T-helper 1 cell treated with Interleukin-12 subunit alpha and Interleukin-12 subunit beta and Interleukin-4 antibody, amounts not matched to agents 30 ng/mL and 1 ng/mL, for 36 hours (primary cell): ENCODE results near the gene TENM4. TPM values are rescaled to one million over a fixed set of nuclear protein-coding genes. Genes with fewer than 3 reads are reported as not detected.

Experiments used
- intact Hi-C: fragments of 100-400 bp; cut with micrococcal nuclease; formaldehyde crosslinking; loops from one replicate; pipeline ENCODE4 v1.15.1; 2024
- total RNA-seq: library from RNA; stranded (reverse); gene quantifications from 2 replicates; pipeline ENCODE4 v1.2.3, GENCODE V29; 2022

The TENM4 gene
- total RNA-seq, 1 donor from 2014 or later: not detected

DNA sequence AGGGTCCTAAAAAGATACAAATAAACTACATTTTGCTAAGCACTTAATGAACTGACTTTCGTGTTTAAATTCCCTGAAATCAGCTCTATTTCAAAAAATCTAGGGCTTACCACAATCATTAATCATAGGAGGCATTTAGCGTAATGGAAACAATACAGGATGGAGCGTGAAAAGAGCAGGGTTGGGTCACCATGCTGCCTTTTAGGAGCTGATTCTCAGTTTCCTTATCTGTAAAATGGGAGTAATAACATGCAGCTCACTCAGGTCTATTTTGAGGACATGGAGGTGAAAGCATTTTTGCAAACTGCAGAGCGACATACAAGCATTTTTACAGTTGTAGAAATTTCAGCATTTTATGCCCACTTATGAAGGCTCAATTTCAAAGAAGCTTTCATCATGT is 407.0 kb downstream of the TENM4 start:
- intact Hi-C loops: no loop called here

DNA sequence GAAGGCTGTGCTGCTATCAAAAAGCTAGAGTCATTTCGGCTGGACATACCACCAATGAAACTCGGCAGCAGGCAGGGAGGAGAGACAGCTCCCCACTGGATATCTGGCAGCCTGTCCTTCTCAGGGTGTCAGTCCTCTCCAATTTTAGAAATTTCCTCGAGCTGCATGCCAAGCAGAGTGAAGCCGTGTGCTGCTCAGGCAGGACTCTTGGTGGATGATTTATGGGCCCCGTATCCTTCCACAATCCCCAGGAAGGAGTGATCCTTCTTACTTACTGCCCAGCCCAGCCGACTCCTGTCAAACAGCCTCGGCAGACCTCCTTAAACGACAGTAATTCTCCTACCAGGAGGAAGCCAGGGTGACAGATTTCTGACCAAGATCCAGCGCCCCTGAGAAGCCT is 410.4 kb downstream of the TENM4 start:
- intact Hi-C loops: no loop called here

DNA sequence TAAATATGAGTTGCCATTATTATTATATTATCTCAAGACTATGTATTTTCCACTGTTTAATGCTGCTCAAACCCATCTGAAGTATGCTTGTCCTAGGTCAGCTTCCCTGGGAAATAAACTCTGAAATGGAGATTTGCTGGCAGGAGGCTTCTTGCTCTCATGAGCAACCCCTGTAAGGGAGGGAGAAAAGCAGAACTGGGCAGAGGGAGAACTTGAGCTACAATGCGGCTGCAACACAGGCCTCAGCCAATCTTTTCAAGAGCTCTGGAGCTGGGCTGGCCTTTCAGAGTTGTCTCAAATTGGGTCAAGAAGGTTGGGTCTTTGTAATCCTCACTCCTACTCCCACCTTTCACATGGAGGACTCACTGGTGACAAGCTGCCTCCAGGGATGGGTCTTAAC is 412.6 kb downstream of the TENM4 start:
- intact Hi-C loops: no loop called here

DNA sequence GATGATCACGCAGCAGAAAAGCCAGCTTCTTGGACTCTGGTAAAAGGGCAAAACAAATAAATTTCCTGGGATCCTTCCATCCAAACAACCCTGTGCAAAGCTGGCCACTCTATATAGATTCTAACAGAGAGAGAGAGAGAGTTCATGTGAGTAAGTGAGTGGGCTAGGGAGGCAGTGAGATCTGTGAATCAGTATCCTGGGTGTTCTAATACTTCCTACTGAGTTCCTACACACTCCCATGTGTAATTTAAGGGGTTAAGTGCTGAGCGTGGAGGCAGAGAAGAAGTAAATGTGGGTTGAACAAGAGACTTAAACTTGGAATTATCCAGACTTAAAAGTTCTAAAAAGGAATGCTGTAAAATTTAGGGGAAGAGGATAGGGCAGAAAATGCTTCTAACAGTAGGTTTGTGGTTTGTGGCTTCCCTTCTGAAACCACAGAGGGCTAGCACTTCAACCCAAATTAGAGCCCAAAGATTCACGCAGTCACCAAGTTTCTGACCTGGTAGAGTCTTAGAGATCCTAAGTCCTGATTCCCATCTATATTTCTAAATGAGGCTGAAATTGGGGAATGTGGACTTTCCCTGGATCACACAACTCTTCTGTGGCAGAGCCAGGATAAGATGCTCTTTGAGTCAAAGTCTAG is 413.9 kb downstream of the TENM4 start:
- intact Hi-C loops: no loop called here

DNA sequence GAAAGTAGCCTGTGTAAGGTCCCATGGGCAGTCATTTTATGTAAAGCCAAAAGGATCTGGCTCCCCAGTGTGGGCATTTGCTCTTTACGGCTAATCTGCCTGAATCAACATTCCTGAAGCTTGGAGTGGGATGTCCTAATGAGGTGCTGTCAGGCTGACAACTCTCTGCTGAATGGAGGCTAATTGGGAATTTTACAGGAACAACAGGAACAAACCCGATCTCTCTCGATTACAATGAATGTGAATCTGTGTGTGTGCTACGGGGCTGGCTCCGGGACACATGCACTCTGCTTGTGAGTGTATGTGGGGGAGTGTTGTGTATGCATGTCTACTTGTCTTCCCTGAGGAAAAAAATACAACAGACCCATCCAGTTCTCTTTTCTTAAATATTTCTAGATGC is 415.2 kb downstream of the TENM4 start:
- intact Hi-C loops: no loop called here

DNA sequence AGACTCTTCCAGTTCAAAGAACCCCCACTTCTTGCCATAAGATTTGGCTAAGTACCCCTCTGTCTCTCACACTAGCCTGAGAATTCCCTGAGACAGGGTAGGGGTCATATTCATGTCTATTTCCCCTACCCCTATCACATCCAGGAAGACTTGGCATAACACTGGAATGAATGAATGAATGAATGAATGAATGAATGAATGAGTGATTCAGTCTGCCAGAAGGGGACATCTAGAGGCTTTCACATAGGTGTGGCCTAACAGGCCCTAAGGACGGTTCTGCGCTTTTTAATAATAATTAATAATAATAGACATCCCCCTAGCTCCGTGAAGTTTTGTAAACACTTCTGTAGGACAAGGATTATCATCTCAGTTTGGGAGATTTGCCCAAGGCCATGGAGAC is 415.7 kb downstream of the TENM4 start:
- intact Hi-C loops: no loop called here

DNA sequence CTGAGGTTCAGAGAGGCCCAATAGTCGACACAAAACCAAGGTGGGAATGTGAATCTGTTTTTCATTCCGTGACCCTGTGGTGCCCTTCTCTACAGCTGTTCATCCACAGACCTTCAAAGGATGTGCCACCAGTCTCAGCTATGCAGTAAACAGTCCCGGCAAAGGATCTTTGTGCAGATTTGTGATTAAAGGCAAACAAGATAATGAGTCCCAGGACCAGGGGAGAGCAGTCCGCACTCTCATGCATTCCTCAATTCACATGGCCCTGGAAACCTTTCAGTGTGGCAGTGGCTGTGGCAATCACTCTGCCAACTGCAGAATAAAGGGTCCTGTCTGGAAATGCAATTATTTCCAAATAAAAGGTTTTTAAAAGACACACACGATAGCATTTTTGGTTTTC is 418.6 kb downstream of the TENM4 start:
- intact Hi-C loops: no loop called here

DNA sequence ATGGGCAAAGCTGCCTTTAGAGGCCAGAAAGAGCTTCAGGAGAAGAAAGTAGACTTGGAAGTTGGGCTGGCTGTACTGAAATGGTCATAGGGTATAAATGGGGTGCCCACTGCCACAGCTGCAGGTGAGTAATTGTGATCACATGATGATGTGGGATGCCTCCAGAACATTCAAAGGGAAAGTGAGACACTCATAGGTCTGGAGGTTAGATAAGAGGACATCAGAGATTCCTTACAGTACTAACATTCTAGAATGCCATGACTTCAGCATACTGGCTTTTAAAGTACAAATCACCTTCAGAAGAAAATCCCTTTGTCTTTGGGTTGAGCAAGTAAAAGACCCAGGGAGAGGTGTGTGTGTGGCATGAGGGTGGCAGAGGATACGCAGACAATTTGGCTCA is 419.2 kb downstream of the TENM4 start:
- intact Hi-C loops: no loop called here

DNA sequence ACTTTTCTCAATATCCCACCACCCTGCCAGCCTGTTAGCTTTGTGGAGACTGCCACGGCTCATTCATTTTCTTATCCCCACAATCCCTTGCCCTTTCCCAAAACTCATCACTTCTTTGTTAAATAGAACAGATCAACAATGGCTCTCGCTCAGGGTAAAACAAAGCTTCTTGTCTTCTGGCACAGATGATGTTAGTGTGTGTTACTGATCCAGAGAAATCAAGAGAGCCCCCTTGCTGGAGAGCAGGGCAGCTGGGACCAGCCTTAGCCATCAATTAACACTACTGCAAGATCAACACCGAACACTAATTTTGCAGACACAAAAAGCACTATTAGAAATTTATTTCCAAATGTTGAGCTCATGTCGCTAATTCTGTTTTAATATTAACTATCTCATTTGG is 420.9 kb downstream of the TENM4 start:
- intact Hi-C loops: no loop called here

DNA sequence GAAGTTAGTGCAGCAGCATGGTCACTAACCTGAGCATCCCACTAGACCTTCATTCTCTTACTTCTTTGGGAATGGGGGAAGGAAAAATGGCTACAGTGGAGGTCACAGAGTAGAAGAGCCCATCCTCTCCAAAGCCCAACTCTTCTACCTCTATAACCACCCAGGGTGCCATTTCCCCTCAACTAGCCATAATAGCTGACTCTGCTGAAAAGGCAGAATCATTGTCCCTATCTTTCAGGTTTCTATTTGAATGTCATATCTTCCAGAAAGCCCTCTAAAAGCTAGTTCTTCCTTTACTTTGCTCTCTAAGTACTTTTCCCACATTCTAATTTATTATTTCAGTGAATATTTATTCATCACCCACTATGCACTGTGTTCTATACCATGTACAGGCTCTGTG is 421.6 kb downstream of the TENM4 start:
- intact Hi-C loops: no loop called here

DNA sequence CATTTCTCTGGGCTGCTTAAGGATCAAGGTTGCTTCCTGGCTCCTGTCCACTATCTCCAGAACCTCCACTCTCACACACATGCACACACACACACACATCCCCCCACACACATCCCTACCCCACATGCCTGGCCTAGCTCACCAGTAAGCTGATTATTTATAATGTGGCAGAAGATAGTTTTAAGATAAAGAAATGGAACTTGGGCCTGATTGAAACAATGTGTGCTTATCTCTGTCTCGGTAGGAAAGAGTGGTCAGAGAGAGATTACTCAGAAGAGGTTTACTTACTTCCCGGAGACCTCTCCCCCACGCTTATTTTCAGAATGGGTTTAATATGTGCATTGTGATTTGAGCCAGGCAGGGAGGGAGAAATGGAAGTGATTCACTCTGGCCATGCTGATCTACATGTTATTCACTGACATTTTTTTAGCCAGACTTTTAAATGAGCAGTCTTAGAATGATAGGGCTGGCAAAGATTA is 422.4 kb downstream of the TENM4 start:
- intact Hi-C loops: no loop called here

DNA sequence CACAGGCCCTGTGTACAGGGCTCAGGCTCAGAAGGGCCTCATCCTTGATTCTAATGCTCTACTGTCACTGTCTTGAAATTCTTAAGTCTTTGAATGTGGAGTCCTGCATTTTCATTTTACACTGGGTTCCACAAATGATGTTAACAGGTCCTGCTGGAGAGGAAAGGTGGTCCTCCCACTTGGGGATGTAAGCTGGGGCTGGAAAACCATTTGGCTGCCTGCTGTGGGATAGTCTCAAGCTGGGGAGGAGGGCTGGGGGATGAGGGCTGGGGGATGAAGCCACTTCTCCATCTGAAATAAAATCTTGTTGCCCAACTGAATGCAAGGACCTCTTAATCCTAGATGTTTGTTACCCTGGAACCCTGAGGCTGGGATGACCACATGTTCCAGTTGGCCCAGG is 423.0 kb downstream of the TENM4 start:
- intact Hi-C loops: no loop called here

DNA sequence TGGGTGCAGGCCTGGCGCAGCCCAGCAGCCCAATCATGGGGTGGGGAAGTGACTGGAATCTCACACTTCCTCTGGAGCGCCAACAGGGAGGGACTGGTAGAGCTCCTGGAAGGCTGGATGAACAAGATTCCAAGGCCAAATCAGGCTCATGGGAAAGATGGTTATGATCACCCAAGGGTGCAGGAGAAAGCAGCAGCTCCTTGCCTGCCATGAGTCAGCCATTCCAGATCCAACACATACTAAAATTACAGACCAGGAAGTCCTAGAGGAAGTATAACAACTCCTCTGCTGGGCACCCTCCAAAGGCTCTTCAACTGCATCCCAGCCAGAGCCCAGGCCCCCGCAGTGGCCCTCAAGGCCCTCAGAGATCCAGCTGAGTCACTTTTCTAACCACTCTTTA is 427.3 kb downstream of the TENM4 start:
- intact Hi-C loops: no loop called here

DNA sequence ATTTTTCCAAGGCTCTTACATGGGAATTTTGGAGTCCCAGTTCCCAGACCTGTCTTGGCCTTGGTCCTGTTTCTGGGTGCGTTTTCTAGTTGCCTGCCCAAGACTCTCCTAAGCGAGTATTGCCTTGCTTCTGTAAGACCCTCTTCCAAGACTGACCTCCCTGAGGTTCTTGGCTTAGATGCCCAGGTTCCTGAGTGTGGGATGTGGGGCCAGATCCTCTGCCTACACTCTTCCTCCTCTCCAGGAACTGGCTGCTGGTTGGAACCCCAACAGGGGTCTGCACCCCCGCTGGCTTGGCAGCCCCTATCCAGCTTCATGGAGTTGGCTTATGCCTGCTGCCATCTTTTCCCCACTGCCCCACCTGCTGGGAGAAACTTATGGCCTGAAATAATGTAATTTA is 429.5 kb downstream of the TENM4 start:
- intact Hi-C loops: no loop called here

DNA sequence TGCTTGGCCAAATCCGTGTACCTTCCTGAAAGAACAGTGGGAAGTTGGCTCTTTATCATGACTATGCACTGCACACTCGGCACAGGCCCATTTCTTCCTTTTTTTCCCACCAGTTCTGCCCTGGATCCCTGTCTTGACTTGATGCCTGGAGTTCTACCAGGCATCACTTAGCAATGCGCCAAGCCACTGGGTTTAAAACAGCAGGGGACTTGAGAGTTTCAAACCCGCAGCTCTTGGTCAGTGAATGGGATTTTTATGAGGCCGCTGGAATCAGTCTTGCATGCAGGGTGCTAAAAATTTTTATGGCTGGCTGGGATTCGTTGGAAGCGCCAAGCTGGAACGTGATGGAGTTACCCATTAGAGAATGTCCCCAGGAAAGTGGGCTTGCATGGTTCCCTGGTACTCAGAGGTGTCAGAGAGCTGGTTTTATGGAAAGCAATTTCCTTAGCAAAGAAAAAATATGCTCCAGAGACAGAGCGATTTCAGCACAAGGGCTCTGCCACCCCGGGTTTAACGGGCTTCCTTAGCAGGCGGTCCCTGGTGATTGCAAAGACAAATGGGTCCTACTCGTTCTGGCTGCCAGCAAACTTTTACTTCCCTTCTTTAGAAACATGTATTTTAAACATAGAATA is 432.9 kb downstream of the TENM4 start:
- intact Hi-C loops: no loop called here

DNA sequence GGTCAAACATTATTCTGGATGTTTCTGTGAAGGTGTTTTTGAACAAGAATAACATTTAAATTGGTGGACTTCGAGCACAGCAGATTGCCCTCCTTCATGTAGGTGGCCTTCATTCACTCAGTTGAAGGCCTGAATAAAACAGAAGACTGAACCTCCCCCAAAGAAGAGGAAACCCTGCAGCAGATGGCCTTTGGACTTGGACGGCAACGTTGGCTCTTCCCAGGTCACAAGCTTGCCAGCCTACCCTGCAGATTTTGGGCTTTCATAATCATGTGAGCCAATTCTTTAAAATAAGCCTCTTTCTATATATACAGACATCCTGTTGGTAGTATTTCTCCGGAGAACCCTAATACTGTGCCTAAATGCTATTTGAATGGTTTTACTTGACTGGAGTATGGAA is 434.0 kb downstream of the TENM4 start:
- intact Hi-C loops: no loop called here

DNA sequence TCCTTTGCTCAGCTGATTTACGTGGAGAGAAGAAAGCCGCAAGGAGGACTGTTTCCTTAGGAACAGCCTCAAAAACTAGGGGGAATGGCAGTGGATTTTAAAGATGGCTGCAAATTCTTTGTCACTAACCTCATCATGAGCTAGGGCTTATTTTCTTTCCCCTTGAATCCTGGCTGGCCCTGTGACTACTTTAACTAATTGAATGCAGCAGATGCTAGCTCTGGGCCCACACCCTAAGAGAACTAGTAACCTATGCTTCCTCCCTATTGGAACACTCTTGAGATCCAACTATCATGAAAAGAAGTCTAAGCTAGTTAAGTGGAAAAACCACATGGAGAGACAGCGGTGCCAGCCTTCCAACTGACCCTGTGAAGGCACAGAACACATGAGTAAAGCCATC is 444.8 kb downstream of the TENM4 start:
- intact Hi-C loops: no loop called here

DNA sequence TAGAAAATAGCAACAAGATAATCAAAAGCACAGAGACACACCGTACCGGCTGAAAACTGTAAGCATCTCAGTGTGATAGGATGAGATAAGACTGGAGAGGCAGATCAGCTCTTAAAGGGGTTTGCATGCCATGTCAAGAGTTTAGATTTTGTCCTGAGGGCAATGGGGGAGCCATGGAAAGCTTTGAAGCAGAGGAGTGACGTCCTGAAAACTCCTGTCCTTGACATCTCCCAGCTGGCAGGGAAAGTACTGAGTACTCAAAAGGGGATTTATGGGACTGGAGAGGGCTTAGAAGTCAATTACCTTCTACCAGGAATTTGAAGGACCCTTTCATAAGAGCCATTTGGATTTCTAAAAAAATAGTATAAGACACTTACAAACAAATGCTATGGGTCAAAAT is 445.7 kb downstream of the TENM4 start:
- intact Hi-C loops: no loop called here

DNA sequence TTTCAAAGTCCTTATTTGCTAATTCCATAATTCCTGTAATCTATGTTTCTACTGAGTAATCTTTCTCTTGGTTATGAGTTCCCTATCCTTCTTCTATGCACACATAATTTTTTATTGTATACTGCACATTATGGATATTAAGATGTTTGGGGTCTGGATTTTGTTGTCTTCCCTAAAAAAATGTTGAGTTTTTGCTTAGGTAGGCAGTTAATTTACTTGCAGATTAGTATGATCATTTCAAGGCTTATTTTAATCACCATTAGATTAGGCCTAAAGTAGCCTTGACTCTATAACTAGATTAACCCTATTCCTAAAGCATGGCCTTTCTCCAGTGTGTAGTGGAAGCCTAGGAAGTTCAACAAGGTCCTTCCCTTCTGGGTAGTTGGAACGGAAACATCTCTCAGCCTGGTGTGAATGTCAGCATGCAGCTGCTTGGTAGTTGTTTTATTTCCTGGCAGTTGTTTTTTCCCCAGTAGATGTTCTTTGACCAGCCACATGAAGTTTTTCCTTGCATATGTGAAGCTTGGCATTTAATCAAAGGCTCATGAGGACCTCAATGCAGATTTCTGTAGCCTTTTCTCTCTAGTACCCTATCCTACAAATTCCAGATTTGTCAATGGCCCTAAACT is 446.9 kb downstream of the TENM4 start:
- intact Hi-C loops: no loop called here

DNA sequence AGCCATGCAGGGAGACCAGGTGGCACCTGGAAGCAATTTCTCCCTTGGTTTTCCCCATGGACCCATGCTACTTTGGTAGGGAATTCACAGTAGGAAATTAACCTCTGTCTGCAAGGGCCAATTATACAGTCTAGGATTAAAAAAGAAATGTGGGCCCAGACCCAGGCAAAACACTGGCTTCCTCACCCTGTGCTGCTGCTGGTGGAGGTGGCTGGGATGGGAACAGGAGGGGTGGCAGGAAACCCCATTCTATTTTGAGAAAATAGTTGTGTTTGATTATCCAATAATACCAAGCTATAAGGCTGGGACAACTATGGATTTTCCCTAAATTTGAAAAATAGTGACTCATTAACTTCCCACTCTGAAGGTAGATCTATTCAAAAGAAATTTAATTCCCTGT is 449.1 kb downstream of the TENM4 start:
- intact Hi-C loops: no loop called here

DNA sequence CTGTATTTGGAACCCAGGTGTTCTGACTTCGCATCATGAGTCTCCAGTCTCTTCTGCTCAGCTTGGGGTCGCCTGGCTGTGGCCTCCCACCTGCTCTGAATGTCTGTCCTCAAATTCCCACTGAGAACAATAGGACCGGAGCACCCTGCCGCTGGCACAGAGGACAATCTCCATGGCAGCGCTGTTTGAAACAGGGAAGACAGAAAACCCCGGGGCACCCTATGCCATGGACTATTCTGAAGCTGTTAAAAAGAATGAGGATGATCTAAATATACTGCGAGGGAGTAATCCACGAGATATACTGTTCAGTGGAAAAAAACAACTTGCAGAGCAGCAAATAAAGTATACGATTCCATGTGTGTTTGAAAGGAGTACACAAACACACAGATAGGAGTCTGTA is 450.6 kb downstream of the TENM4 start:
- intact Hi-C loops: no loop called here

DNA sequence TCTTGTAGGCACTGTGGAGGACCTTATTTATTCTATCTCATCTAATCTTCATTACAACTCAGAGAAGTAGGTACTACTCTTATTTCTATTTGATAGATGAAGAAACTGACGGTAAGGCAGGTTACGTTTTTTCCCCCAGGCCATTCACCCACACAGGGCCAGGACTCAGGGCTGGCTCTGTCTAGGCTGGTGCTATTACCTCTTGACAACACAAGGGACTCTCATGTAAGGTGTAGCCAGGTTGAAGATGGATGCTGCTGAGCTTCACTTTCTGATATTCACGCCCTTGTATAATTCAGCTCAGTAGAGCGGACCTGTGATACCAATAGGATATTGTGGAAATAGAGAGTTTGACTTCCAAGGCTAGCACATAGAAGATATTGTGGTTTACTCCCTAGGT is 453.1 kb downstream of the TENM4 start:
- intact Hi-C loops: no loop called here

DNA sequence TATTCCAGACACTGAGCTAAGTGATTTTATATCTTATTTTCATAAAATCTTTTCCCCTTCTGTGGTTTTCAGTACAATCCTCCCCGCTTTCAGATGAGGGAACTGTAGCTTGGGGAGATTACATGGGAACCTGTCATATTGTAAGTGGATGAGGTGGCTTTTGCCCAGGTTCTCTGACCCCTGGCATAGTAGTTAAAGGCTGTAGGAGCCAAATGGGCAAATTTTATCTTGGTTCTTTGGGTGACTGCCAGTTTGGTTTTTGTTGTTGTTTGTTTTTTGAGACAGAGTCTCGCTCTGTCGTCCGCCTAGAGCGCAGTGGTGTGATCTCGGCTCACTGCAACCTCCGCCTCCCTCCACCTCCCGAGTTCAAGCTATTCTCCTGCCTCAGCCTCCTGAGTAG is 454.5 kb downstream of the TENM4 start:
- intact Hi-C loops: no loop called here
